Measurements from ENCODE around the gene SARDH.

DNA sequence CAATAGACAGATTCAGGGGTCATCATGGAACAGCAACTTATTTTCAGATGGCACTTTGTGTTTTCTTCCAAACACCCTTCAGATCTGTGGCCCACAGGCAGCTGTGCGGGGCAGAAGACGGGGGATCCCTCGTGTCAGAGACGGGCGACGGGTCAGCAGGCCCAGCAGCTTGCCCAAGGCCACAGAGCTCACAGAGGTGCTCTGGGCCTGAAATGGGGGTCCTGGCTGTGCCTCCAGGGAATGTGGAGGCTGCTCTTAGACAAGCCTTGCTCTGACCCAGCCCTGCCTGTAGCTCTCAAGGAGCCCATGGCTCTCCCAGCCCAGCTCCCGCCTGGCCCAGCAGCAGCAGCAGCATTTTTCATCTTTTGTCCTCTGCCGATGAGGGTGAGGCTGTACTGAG lies 40.9 kb upstream of the SARDH start:
- TF ChIP-seq, protein P1, sequence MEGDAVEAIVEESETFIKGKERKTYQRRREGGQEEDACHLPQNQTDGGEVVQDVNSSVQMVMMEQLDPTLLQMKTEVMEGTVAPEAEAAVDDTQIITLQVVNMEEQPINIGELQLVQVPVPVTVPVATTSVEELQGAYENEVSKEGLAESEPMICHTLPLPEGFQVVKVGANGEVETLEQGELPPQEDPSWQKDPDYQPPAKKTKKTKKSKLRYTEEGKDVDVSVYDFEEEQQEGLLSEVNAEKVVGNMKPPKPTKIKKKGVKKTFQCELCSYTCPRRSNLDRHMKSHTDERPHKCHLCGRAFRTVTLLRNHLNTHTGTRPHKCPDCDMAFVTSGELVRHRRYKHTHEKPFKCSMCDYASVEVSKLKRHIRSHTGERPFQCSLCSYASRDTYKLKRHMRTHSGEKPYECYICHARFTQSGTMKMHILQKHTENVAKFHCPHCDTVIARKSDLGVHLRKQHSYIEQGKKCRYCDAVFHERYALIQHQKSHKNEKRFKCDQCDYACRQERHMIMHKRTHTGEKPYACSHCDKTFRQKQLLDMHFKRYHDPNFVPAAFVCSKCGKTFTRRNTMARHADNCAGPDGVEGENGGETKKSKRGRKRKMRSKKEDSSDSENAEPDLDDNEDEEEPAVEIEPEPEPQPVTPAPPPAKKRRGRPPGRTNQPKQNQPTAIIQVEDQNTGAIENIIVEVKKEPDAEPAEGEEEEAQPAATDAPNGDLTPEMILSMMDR (IDR thresholded peaks at IDR 0.05; ENCODE audit: low read length): no peak
- TF ChIP-seq EZH2 (IDR thresholded peaks at IDR 0.05; ENCODE audit: borderline replicate concordance, low read length): no peak
